GM23248 (cell line): ENCODE measurements around the gene GBF1. TPM values are rescaled to one million over a fixed set of nuclear protein-coding genes. Genes with fewer than 3 reads are reported as not detected.

Experiments
- DNase-seq: peaks from one replicate; pipeline ENCODE4 v3.0.0-alpha.2; 2015
- H2AFZ ChIP-seq: fragments of 200-600 bp; sonication (generic); 2 replicates; pipeline ENCODE4 v1.6.1; 2016; ENCODE audit warnings: antibody characterized with exemption
- H3F3A ChIP-seq: fragments of 200-600 bp; sonication (generic); 2 replicates; pipeline ENCODE4 v1.6.1; 2016; ENCODE audit warnings: mild to moderate bottlenecking, antibody characterized with exemption, mixed run types; ENCODE audit not compliant: insufficient read depth
- H3K27ac ChIP-seq: fragments of 200-600 bp; sonication (generic); 2 replicates; pipeline ENCODE4 v1.5.1; 2016; ENCODE audit warnings: mild to moderate bottlenecking
- H3K27me3 ChIP-seq: fragments of 200-600 bp; sonication (generic); replicated peaks from 2 replicates; pipeline ENCODE4 v1.6.1; 2016; ENCODE audit warnings: mild to moderate bottlenecking; ENCODE audit not compliant: insufficient read depth
- H3K36me3 ChIP-seq: fragments of 200-600 bp; sonication (generic); 2 replicates; pipeline ENCODE4 v1.6.1; 2016; ENCODE audit warnings: low read depth, mild to moderate bottlenecking
- H3K4me1 ChIP-seq: fragments of 200-600 bp; sonication (generic); 2 replicates; pipeline ENCODE4 v1.6.1; 2016; ENCODE audit warnings: mild to moderate bottlenecking; ENCODE audit not compliant: insufficient read depth
- H3K4me2 ChIP-seq: fragments of 200-600 bp; sonication (generic); one replicate; pipeline ENCODE4 v1.6.1; 2016; ENCODE audit warnings: mild to moderate bottlenecking; ENCODE audit not compliant: unreplicated experiment
- H3K4me3 ChIP-seq: fragments of 200-600 bp; sonication (generic); 2 replicates; pipeline ENCODE4 v1.5.1; 2016; ENCODE audit warnings: mild to moderate bottlenecking
- H3K79me2 ChIP-seq: fragments of 200-600 bp; sonication (generic); 2 replicates; pipeline ENCODE4 v1.6.1; 2016; ENCODE audit warnings: mild to moderate bottlenecking; ENCODE audit not compliant: insufficient read depth
- H3K9ac ChIP-seq: fragments of 200-600 bp; sonication (generic); 2 replicates; pipeline ENCODE4 v1.6.1; 2016; ENCODE audit warnings: mild to moderate bottlenecking
- H3K9me2 ChIP-seq: fragments of 200-600 bp; sonication (generic); 2 replicates; pipeline ENCODE4 v1.6.1; 2016; ENCODE audit warnings: mixed run types, mild to moderate bottlenecking, moderate library complexity; ENCODE audit not compliant: insufficient read depth
- H3K9me3 ChIP-seq: fragments of 200-600 bp; sonication (generic); one replicate; pipeline ENCODE4 v1.6.1; 2017; ENCODE audit warnings: low read depth
- H4K20me1 ChIP-seq: fragments of 200-600 bp; sonication (generic); 2 replicates; pipeline ENCODE4 v1.6.0; 2016; ENCODE audit not compliant: insufficient read depth
- EZH2 ChIP-seq: fragments of 200-600 bp; sonication (generic); IDR thresholded peaks from 2 replicates; pipeline ENCODE4 v1.6.1; 2018; ENCODE audit warnings: antibody characterized with exemption, mild to moderate bottlenecking; ENCODE audit not compliant: insufficient read depth, poor library complexity, severe bottlenecking
- EZH2phosphoT487 ChIP-seq: fragments of 200-600 bp; sonication (generic); IDR thresholded peaks from 2 replicates; pipeline ENCODE4 v1.6.1; 2018; ENCODE audit warnings: antibody characterized with exemption, moderate library complexity, mild to moderate bottlenecking, low read depth; ENCODE audit not compliant: insufficient read depth
- WGBS, 2 experiments: methylation state at CpG; one replicate each; pipeline ENCODE4 v1.1.6; 2015 to 2017; ENCODE audit warnings: low lambda C conversion rate in 2 of 2, low coverage in 1 of 2; ENCODE audit errors: missing lambda C conversion rate in 2 of 2; 5-methylcytosine and 5-hydroxymethylcytosine counted together
- in situ Hi-C: fragments of 300-500 bp; cut with MboI; formaldehyde crosslinking; loops from 2 replicates; pipeline ENCODE4 v1.15.0; 2020
- polyA plus RNA-seq: library from polyadenylated mRNA; unstranded; fragments of >200 nt; fragmentation: Nextera tagmentation; extraction: Ambion mirVana; gene quantifications from 2 replicates; pipeline ENCODE4 v1.2.1, GENCODE V29; 2016
- total RNA-seq: library from RNA; depleted of rRNA; stranded (reverse); fragments of >200 nt; shearing (Covaris generic); gene quantifications from 2 replicates; pipeline ENCODE4 v1.2.3, GENCODE V29; 2014

Gene GBF1
- total and polyA plus RNA-seq, 2 experiments from 2014 or later, result 29.8 to 43.9 TPM

DNA sequence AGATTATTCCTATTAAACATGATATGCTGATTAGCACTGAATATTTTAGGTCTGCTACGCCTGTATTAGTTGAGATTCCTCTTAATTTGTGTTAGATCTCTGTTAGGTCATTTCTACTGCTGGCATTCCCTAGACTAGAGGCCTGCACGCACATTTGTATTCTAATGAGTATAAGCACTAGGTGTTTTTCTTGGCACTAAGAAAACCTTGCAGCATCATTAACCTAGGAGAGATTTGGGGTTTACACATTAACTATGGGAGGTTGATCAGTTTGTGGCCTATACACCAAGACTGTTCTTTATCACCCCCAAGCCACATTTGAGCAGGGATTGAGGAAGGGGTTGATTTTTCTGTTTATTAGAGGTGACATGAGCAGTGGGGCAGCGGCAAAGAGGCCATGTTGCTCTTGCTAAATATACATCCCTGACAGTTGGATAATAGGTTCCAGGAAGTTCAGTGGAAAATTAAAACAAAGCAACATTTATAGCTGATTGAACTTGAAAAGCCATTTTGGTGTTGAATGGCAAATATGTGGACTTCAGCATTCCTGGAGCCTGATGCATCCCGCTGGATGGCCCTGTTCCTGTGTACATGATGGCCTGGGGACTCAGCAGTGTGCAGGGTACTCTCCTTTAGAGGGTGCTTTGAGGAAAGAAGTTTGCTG lies 65.2 kb downstream of the GBF1 start:
- Histone ChIP-seq H3K79me2 (peaks cover 98% of the 10 kb centered on the region), H4K20me1 (peaks cover 19% of the 10 kb centered on the region)

DNA sequence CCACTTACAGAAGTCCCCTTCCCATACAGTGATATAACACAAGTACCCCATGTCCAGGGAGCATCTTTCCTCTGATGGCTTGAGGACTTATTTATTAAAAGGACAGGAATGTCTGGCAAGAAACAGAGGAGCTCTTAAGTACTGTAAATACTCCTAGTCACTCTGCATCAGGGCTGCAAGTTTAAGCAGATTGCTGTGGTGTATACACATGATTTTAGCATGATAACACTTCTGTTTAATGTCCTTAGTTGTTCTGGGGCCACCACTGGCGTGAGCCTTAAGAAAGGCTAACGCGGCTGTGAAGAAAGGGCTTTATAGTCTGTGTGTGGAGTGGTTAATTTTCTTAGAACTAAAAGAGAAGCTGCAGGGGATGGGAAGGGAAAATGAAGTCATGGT lies 65.7 kb downstream of the GBF1 start:
- no peaks in the 10 kb centered on the region for H3K9me3 ChIP-seq
- H2AFZ ChIP-seq, result no peak overlapping the region
- in situ Hi-C loops, result no loop called here
- TF ChIP-seq EZH2phosphoT487 (no peak), EZH2 (no peak)
- H3K9me2 ChIP-seq, result no peaks in the 10 kb centered on the region
- H3K36me3 ChIP-seq, result 0 out of 2 replicates have a peak, but pooled peaks cover 3% of the 10 kb centered on the region
- H3K27ac ChIP-seq, result peak overlapping the region; percentile 46
- WGBS, 2 experiments, result 95% methylated on average over 3 of the region's 3 CpGs
- peaks cover 42% of the 10 kb centered on the region for H3F3A ChIP-seq
- H3K4me1 ChIP-seq, result peaks cover 51% of the 10 kb centered on the region
- no peaks in the 10 kb centered on the region for H3K27me3 ChIP-seq
- H4K20me1 ChIP-seq, result peaks cover 19% of the 10 kb centered on the region
- no peak overlapping the region for H3K4me3 ChIP-seq
- peak; percentile 55 for DNase-seq
- H3K9ac ChIP-seq, result 0 out of 2 replicates have a peak overlapping the region, but pooled peaks have one; percentile 18
- peak overlapping the region; percentile 27 for H3K4me2 ChIP-seq
- H3K79me2 ChIP-seq, result peaks cover 98% of the 10 kb centered on the region

More for the DNA sequence above, 65.2 kb downstream of the GBF1 start:
- Histone ChIP-seq H3K36me3 (0 out of 2 replicates have a peak, but pooled peaks cover 3% of the 10 kb centered on the region), H3F3A (peaks cover 42% of the 10 kb centered on the region), H3K9me2 (no peaks in the 10 kb centered on the region), H2AFZ (no peak overlapping the region), H3K9me3 (no peaks in the 10 kb centered on the region), H3K4me1 (peaks cover 51% of the 10 kb centered on the region), H3K9ac (0 out of 2 replicates have a peak overlapping the region, but pooled peaks have one; percentile 18), H3K27ac (peak overlapping the region; percentile 46), H3K4me3 (no peak overlapping the region), H3K4me2 (peak overlapping the region; percentile 27), H3K27me3 (no peaks in the 10 kb centered on the region)
- no peak for TF ChIP-seq EZH2
- no peak for TF ChIP-seq EZH2phosphoT487
- in situ Hi-C loops, result no loop called here
- peak; percentile 68 for DNase-seq
- WGBS, 2 experiments, result 71 to 75% methylated on average over 4 of the region's 4 CpGs

DNA sequence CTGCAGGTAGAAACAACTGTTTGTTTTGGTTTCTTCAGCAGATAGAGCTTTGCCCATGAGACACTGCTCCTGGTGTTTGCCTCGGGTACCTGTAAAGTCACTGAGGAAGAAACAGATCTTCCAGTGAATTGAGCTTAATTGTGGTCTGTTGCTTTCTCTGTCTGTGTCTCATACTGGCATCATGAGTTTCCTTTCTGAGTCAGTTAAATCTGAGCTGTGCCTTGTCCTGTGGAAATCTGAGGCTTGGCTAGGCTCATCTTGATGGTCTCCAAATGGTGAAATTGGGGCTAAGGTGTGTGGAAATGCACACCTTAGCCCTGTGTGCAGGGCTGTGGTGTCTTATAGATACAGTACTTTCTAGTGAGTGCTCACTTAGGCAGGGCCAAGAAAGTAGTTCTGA lies 67.4 kb downstream of the GBF1 start:
- in situ Hi-C loops, result no loop called here
- Histone ChIP-seq H3K9me2 (no peaks in the 10 kb centered on the region), H3K9ac (0 out of 2 replicates have a peak overlapping the region, but pooled peaks have one; percentile 2), H3K27me3 (no peaks in the 10 kb centered on the region), H3K36me3 (0 out of 2 replicates have a peak, but pooled peaks cover 3% of the 10 kb centered on the region), H3K4me3 (no peak overlapping the region), H3K4me2 (peak overlapping the region; percentile 37), H3F3A (peaks cover 42% of the 10 kb centered on the region), H3K79me2 (peaks cover 98% of the 10 kb centered on the region), H4K20me1 (peaks cover 19% of the 10 kb centered on the region), H2AFZ (no peak overlapping the region), H3K27ac (peak overlapping the region; percentile 51), H3K4me1 (peaks cover 51% of the 10 kb centered on the region), H3K9me3 (no peaks in the 10 kb centered on the region)
- TF ChIP-seq EZH2phosphoT487, result no peak
- no peak for TF ChIP-seq EZH2
- WGBS, 2 experiments, result 50 to 56% methylated on average over 1 of the region's 1 CpG
- peak; percentile 78 for DNase-seq

DNA sequence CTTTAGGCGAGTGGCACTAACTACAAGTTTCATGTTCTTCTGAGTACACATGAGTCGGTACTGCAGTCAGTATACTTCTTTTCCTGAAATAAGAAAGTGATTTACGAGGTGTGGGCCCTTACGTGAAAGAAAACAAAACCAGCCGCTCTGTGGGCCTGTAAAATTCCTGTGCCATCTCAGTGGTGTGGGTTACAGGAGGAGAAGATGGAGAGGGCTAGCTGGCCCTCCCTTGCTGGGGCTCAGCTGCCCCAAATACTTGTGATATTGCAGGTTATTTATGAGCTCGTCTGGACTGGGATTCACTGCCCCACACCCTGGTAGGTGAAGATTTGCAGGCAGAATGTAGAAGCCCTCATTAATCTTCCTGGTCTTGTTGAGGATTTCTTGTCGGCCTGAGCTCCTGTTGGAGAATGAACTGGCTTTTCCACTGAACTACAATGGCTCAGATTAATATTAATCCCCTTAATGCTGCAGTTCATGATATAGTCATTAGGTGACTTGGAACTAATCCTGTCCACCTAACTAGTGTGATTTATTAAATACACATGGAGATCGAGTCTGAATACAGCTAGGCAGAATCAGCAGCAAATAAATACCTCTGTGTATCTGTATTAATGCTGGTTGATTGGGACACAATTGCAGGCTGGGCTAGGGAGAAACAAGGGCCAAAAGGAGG lies 68.0 kb downstream of the GBF1 start:
- Histone ChIP-seq H3K4me3 (no peak overlapping the region), H3K4me1 (peaks cover 51% of the 10 kb centered on the region), H3F3A (peaks cover 42% of the 10 kb centered on the region), H3K79me2 (peaks cover 98% of the 10 kb centered on the region), H3K9ac (no peak overlapping the region), H2AFZ (no peak overlapping the region), H3K27me3 (no peaks in the 10 kb centered on the region), H4K20me1 (peaks cover 19% of the 10 kb centered on the region), H3K4me2 (peak overlapping the region; percentile 37), H3K27ac (peak overlapping the region; percentile 51), H3K36me3 (no peaks in the 10 kb centered on the region), H3K9me2 (no peaks in the 10 kb centered on the region), H3K9me3 (no peaks in the 10 kb centered on the region)
- peak; percentile 34 for DNase-seq
- no peak for TF ChIP-seq EZH2phosphoT487
- TF ChIP-seq EZH2, result no peak
- in situ Hi-C loops, result no loop called here
- WGBS, 2 experiments, result 46% methylated on average over 8 of the region's 8 CpGs
